Heart left ventricle (tissue), 16 donors: Measurements from ENCODE around the gene LRP1B. TPM values are rescaled to one million over a fixed set of nuclear protein-coding genes. Genes with fewer than 3 reads are reported as not detected.

Experiments
- ATAC-seq, 4 donors: fragments of 200-7000 bp; cut with Tn5 transposase; one replicate each; pipeline ENCODE4 v1.9.1; 2020 to 2022; ENCODE audit warnings: moderate library complexity in 4 of 4, mild to moderate bottlenecking in 3 of 4, moderate number of reproducible peaks in 1 of 4
- DNase-seq, 5 donors: peaks; one replicate each; pipeline ENCODE4 v3.0.0-alpha.2; 2020
- H3K27ac ChIP-seq, 12 donors: fragments of 200-600 bp; sonication (generic) in 4 of 12; one replicate each; pipeline versions ENCODE4 v1.5.0 to v1.8.0; 2016 to 2022; ENCODE audit warnings: mild to moderate bottlenecking in 2 of 12
- H3K27me3 ChIP-seq, 9 donors: fragments of 200-600 bp; sonication (generic) in 2 of 9; one replicate each; pipeline versions ENCODE4 v1.5.1 to v1.8.0; 2016 to 2022; ENCODE audit warnings: mild to moderate bottlenecking in 3 of 9
- H3K36me3 ChIP-seq, 9 donors: fragments of 200-600 bp; sonication (generic) in 2 of 9; one replicate each; pipeline versions ENCODE4 v1.5.0 to v1.8.0; 2018 to 2022; ENCODE audit warnings: mild to moderate bottlenecking in 2 of 9
- H3K4me1 ChIP-seq, 12 donors: fragments of 200-600 bp; sonication (generic) in 4 of 12; one replicate each; pipeline versions ENCODE4 v1.5.0 to v1.8.0; 2016 to 2022; ENCODE audit warnings: mild to moderate bottlenecking in 3 of 12
- H3K4me3 ChIP-seq, 12 donors: fragments of 200-600 bp; sonication (generic) in 4 of 12; one replicate each; pipeline versions ENCODE4 v1.5.0 to v1.8.0; 2017 to 2022; ENCODE audit warnings: mild to moderate bottlenecking in 9 of 12, moderate library complexity in 4 of 12
- H3K9me3 ChIP-seq, 12 donors: fragments of 200-600 bp; sonication (generic) in 4 of 12; one replicate each; pipeline versions ENCODE4 v1.5.0 to v1.8.0; 2016 to 2022; ENCODE audit warnings: mild to moderate bottlenecking in 1 of 12
- POLR2A ChIP-seq, 2 donors: fragments of 450-650 bp; IDR thresholded peaks; one replicate each; pipeline ENCODE4 v1.6.1; 2017; ENCODE audit warnings: antibody characterized with exemption in 2 of 2, mild to moderate bottlenecking in 2 of 2, moderate library complexity in 2 of 2
- WGBS, 4 donors: extraction: QIAGEN DNeasy Blood & Tissue Kit in 2 of 4; methylation state at CpG; one replicate each; pipeline versions ENCODE4 v1.1.5 to v1.1.7; 2013 to 2018; 5-methylcytosine and 5-hydroxymethylcytosine counted together
- intact Hi-C, 10 donors: fragments of 100-400 bp; cut with DNase I; formaldehyde crosslinking; loops; one replicate each; pipeline versions ENCODE4 v1.11.1 to v1.14.2; 2022
- polyA plus RNA-seq, 2 donors: library from polyadenylated mRNA; stranded (reverse); fragments of 200-250 nt; gene quantifications; one replicate each; pipeline ENCODE4 v1.2.3, GENCODE V29; 2013
- total RNA-seq, 9 donors: library from RNA; depleted of rRNA in 2 of 9; stranded (reverse); fragments of >200 nt in 2 of 9; fragmentation: NEBNext Ultra II Directional in 3 of 9; extraction: Animal tissue kit (Norgen Biotek cat#: 25700) in 3 of 9; gene quantifications; one replicate each; pipeline versions ENCODE4 v1.1.0 to v1.2.4, GENCODE V29; 2016 to 2023
- TF ChIP-seq, protein P1 (sequence below), 12 donors: fragments of 200-600 bp; sonication (generic) in 4 of 12; IDR thresholded peaks; one replicate each; pipeline versions ENCODE4 v1.5.0 to v1.8.0; 2018 to 2022; ENCODE audit warnings: antibody characterized with exemption in 12 of 12, mild to moderate bottlenecking in 5 of 12
- donor health status: ischemic (EF 13 %, LVEDD 7.1; RV severe dilation, severe dysfunction).
- donor health status: healthy with polysubstance abuse.
- donor health status: DM: no; HTN: yes; CAD: no.
- donor health status: DM: no; HTN: no; CAD: no.
- donor health status: ischemic (EF 25% LVEDD 6.9; RV normal size, moderate dysfunction).
- donor health status: ischemic (EF 25% LVEDD 5.7; RV mildly dilated, moderate dysfunction).
- donor health status: healthy.
- donor health status: DM: yes; HTN: yes; CAD: no.
- donor health status: ischemic (EF 35%, LVEDD 5.7; RV mildly dilated, moderate dysfunction).
- donor health status: nonischemic (EF 11% LVEDD 7.7; RV severe dilation, severe dysfunction).
- donor health status: DM: yes; HTN: yes; CAD: no.
- donor health status: PGD.
- donor health status: ischemic (EF 29% LVEDD 5.4; RV normal size, mild dysfunction).
- donor health status: nonischemic (EF 23%, LVEDD 6.1; RV moderate dilation, normal function).

LRP1B gene
- total and polyA plus RNA-seq, 11 donors = 0.01 to 0.19 (median 0.11) TPM; not detected in 2

DNA sequence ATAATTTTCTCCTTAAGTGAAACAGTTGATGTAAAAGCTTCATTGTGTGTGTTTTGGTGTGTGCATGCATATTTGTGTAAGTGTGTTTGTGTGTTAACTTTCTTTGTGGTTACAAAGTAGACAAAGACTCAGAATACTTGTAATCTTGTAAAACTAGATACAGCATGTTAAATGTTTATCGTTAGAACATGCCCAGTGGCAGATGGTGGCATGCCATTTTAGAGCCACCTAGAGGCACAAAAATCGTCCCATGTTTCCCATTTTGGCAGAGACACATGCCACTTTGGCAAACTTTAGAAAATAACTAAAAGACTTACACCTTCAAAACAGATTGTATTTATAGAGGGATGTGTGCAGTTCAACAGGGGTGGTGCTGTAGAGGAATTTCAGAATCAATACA lies 224.1 kb downstream of the LRP1B start:
- Histone ChIP-seq H3K27ac (no peak overlapping the region), H3K4me1 (no peaks in the 10 kb centered on the region), H3K4me3 (no peak overlapping the region), H3K27me3 (no peaks in the 10 kb centered on the region), H3K9me3 (no peaks in the 10 kb centered on the region), H3K36me3 (no peaks in the 10 kb centered on the region)
- ATAC-seq (no peak), DNase-seq (no peak)
- TF ChIP-seq POLR2A (IDR thresholded peaks at IDR 0.05) = no peak
- TF ChIP-seq, protein P1, sequence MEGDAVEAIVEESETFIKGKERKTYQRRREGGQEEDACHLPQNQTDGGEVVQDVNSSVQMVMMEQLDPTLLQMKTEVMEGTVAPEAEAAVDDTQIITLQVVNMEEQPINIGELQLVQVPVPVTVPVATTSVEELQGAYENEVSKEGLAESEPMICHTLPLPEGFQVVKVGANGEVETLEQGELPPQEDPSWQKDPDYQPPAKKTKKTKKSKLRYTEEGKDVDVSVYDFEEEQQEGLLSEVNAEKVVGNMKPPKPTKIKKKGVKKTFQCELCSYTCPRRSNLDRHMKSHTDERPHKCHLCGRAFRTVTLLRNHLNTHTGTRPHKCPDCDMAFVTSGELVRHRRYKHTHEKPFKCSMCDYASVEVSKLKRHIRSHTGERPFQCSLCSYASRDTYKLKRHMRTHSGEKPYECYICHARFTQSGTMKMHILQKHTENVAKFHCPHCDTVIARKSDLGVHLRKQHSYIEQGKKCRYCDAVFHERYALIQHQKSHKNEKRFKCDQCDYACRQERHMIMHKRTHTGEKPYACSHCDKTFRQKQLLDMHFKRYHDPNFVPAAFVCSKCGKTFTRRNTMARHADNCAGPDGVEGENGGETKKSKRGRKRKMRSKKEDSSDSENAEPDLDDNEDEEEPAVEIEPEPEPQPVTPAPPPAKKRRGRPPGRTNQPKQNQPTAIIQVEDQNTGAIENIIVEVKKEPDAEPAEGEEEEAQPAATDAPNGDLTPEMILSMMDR (IDR thresholded peaks at IDR 0.05) = no peak
- 52 to 57% (median 54%) methylated on average over 2 of the region's 2 CpGs for WGBS, 4 donors
- intact Hi-C loops = no loop called here

DNA sequence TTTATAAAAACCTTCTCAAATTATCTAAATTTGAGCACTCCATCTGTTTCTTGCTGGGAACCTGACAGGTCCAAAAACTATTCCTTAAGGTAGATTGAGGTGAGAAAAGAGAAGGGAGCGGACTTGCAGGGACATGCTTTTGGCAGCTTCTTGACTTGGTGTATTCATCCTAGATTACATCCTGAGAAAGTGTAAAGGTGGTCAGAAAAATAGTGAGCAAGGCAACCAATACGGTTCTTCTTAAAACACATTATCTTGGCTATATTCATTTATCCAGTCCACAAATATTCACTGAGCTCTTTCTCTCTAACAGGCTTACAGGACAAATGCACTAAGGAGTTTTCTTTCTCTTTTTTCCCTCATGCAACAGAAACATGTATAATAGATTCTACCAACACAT lies 230.0 kb downstream of the LRP1B start:
- Histone ChIP-seq H3K36me3 (no peaks in the 10 kb centered on the region), H3K9me3 (no peaks in the 10 kb centered on the region), H3K27me3 (no peaks in the 10 kb centered on the region), H3K4me1 (no peaks in the 10 kb centered on the region), H3K4me3 (no peak overlapping the region), H3K27ac (no peak overlapping the region)
- 84 to 93% (median 87%) methylated on average over 2 of the region's 2 CpGs for WGBS, 4 donors
- intact Hi-C loops = no loop called here
- ATAC-seq (no peak), DNase-seq (no peak)
- TF ChIP-seq, protein P1 (IDR thresholded peaks at IDR 0.05) = no peak
- TF ChIP-seq POLR2A (IDR thresholded peaks at IDR 0.05) = no peak

DNA sequence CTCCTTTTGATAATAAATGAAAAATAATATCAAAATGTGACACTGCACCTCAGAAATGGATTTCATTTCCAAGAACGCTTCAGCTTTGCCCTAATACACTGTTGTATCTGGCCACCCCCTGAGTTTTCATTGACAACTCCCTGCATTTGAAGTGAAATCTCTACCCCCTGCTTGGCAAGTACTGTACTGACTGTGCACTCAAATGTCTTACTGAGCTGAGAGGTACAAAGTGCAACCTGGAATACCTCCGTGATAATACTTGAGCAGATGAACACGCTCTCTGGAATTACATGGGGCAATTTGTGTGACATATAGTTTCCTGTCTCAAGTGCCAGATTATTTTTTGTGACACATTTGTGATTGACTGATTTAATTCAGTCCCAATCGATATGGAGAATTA lies 231.1 kb downstream of the LRP1B start:
- intact Hi-C loops = no loop called here
- WGBS, 4 donors = 54 to 63% (median 60%) methylated on average over 4 of the region's 4 CpGs

DNA sequence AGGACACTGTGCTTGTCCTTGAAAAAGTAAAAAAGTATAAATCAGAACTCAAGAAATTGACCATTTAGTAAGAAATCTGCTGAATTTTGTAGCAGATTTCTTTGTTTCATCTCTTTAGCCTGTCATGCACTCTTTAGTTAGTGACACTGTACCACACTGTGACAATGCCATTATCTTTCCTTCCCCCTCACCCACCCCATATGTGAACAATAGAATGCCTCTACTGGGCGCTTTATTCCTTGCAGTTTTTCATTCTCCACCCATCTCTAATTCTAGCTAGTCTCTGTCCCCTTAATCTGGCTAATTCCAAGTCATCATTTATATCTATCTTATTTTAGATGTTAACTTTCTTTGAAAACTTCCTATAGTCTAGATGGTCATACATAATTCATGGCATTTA lies 241.0 kb downstream of the LRP1B start:
- Histone ChIP-seq H3K4me1 (no peaks in the 10 kb centered on the region), H3K27me3 (no peaks in the 10 kb centered on the region), H3K9me3 (no peaks in the 10 kb centered on the region), H3K27ac (no peak overlapping the region), H3K36me3 (no peaks in the 10 kb centered on the region), H3K4me3 (no peak overlapping the region)
- DNase-seq = no peak
- 62 to 85% (median 76%) methylated on average over 1 of the region's 1 CpG for WGBS, 4 donors
- no peak for TF ChIP-seq POLR2A (IDR thresholded peaks at IDR 0.05)
- TF ChIP-seq, protein P1 (IDR thresholded peaks at IDR 0.05) = no peak
- no peak for ATAC-seq
- intact Hi-C loops = no loop called here

More for the DNA sequence above, 231.1 kb downstream of the LRP1B start:
- no peaks in the 10 kb centered on the region for H3K4me1 ChIP-seq
- H3K4me3 ChIP-seq = no peak overlapping the region
- ATAC-seq (no peak), DNase-seq (no peak)
- H3K36me3 ChIP-seq = no peaks in the 10 kb centered on the region
- no peak for TF ChIP-seq POLR2A (IDR thresholded peaks at IDR 0.05)
- TF ChIP-seq, protein P1 (IDR thresholded peaks at IDR 0.05) = no peak
- H3K27me3 ChIP-seq = no peaks in the 10 kb centered on the region
- H3K9me3 ChIP-seq = no peaks in the 10 kb centered on the region
- no peak overlapping the region for H3K27ac ChIP-seq
